ENCODE measurements around the gene TMEM175. TPM values are rescaled to one million over a fixed set of nuclear protein-coding genes. Genes with fewer than 3 reads are reported as not detected.

Gene TMEM175
- total RNA-seq, 2 donors from 2014 or later = 26.5 to 39.5 TPM

GRCh38 chr4:893995-894705 is 38.1 kb upstream of the TMEM175 start:
- Histone ChIP-seq H3K4me3 (no peak overlapping the region), H3K27ac (no peak overlapping the region), H3K4me1 (ENCODE audit: control insufficient read depth in 1 of 2, low read depth in 2 of 2) (no peaks in the 10 kb centered on the region), H3K36me3 (peaks cover 50% of the 10 kb centered on the region), H3K27me3 (replicated peaks; ENCODE audit: insufficient read depth) (no peaks in the 10 kb centered on the region), H3K9me3 (no peaks in the 10 kb centered on the region)
- DNase-seq (ENCODE audit: low spot score) = no peak
- ATAC-seq (ENCODE audit: insufficient number of reproducible peaks, low FRiP score, low read depth) = no peak
- no peak for TF ChIP-seq CTCF (IDR thresholded peaks at IDR 0.05)

DNA sequence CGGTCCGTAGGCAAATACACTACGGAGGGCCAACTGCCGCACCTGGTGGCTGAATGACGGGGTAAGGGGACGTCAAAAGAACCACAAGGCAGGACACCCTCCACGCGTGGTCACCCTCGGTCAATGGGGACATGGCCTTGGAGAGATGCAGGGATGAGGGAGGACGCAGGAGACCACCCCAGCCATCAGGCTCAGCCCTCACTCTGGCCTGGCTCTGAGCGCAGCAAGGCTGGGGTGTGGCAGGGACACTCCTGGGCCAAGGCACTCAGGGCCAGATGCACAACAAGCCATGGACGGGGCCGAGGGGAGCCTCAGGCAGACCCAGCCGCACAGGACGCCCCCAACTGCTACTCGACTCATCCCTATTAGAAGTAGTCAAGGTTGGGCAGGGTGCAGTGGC is 36.7 kb upstream of the TMEM175 start:
- ATAC-seq (ENCODE audit: insufficient number of reproducible peaks, low FRiP score, low read depth) = no peak
- Histone ChIP-seq H3K4me3 (no peak overlapping the region), H3K27ac (no peak overlapping the region), H3K4me1 (ENCODE audit: control insufficient read depth in 1 of 2, low read depth in 2 of 2) (no peaks in the 10 kb centered on the region), H3K27me3 (replicated peaks; ENCODE audit: insufficient read depth) (no peaks in the 10 kb centered on the region), H3K9me3 (no peaks in the 10 kb centered on the region), H3K36me3 (peaks cover 53% of the 10 kb centered on the region)
- no peak for TF ChIP-seq CTCF (IDR thresholded peaks at IDR 0.05)
- no peak for DNase-seq (ENCODE audit: low spot score)

DNA sequence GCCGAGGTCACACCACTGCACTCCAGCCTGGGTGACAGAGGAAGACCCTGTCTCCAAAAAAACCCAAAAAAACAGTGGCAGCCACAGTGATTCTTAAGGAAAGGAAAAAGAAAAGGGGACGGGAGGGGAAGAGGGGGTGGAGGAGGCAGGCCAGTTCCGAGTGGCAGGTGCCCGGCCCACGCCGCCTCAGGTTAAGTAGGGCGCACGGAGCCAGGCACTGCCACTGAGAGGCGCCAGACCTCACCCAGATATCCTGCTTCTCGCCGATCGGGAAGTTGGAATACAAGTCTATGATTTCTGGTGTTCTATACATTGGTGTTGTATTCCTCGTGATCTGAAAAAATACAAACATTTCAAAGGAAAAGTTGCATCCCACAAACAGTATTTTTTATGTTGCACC is 36.0 kb upstream of the TMEM175 start:
- ATAC-seq (ENCODE audit: insufficient number of reproducible peaks, low FRiP score, low read depth) = no peak
- no peaks in the 10 kb centered on the region for H3K4me1 ChIP-seq (ENCODE audit: control insufficient read depth in 1 of 2, low read depth in 2 of 2)
- no peaks in the 10 kb centered on the region for H3K9me3 ChIP-seq
- no peaks in the 10 kb centered on the region for H3K27me3 ChIP-seq (replicated peaks; ENCODE audit: insufficient read depth)
- H3K36me3 ChIP-seq = peaks cover 53% of the 10 kb centered on the region
- no peak for TF ChIP-seq CTCF (IDR thresholded peaks at IDR 0.05)
- DNase-seq (ENCODE audit: low spot score) = no peak
- no peak overlapping the region for H3K27ac ChIP-seq
- H3K4me3 ChIP-seq = no peak overlapping the region

DNA sequence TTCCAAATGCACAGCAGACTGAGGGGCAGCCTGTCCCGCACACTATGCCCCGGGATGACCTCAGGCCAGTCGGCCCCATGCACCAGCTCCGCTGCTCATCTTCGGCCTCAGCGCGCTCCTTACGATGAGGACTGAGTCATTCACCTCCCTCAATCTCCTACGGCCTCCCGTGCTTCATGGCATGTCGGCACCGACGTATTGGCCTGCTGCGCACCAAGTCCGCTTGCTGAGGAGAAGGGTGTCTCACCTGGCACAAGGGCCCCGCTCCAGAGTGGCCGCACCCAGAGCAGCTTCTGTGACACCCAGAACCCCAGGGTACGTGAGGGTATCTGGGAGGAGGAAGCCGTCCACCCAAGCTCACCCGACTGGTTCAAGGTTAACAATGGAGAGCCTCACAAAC is 35.6 kb upstream of the TMEM175 start:
- no peak for DNase-seq (ENCODE audit: low spot score)
- H3K36me3 ChIP-seq = peaks cover 53% of the 10 kb centered on the region
- no peak overlapping the region for H3K27ac ChIP-seq
- H3K4me1 ChIP-seq (ENCODE audit: control insufficient read depth in 1 of 2, low read depth in 2 of 2) = no peaks in the 10 kb centered on the region
- H3K27me3 ChIP-seq (replicated peaks; ENCODE audit: insufficient read depth) = no peaks in the 10 kb centered on the region
- no peak for TF ChIP-seq CTCF (IDR thresholded peaks at IDR 0.05)
- no peak overlapping the region for H3K4me3 ChIP-seq
- ATAC-seq (ENCODE audit: insufficient number of reproducible peaks, low FRiP score, low read depth) = no peak
- H3K9me3 ChIP-seq = no peaks in the 10 kb centered on the region

- peaks cover 38% of the 10 kb centered on the region for H3K36me3 ChIP-seq
Observed at GRCh38 chr4:898123-898522, 34.1 kb upstream of the TMEM175 start.

More at GRCh38 chr4:898123-898522, 34.1 kb upstream of the TMEM175 start:
- Histone ChIP-seq H3K9me3 (no peaks in the 10 kb centered on the region), H3K4me3 (no peak overlapping the region), H3K4me1 (ENCODE audit: control insufficient read depth in 1 of 2, low read depth in 2 of 2) (no peaks in the 10 kb centered on the region), H3K27me3 (replicated peaks; ENCODE audit: insufficient read depth) (no peaks in the 10 kb centered on the region), H3K27ac (no peak overlapping the region)
- no peak for ATAC-seq (ENCODE audit: insufficient number of reproducible peaks, low FRiP score, low read depth)
- no peak for DNase-seq (ENCODE audit: low spot score)
- no peak for TF ChIP-seq CTCF (IDR thresholded peaks at IDR 0.05)

All from thoracic aorta (tissue), 2 donors.